HepG2 (cell line): ENCODE data around the gene ATPAF2. TPM values are rescaled to one million over a fixed set of nuclear protein-coding genes. Genes with fewer than 3 reads are reported as not detected.
"Not testable (repeated sequence)": the region's sequence is repeated elsewhere in the genome, so short reads cannot be mapped to it uniquely, and the experiment has no call there.

Experiments used
- ATAC-seq: fragments of 200-7000 bp; cut with Tn5 transposase; 3 replicates; pipeline ENCODE4 v1.9.1; 2020; ENCODE audit warnings: mild to moderate bottlenecking, moderate library complexity
- BruUV-seq: library from RNA; stranded (reverse); fragments of 400-500 nt; replicated peaks from 2 replicates; lab custom pipeline; 2021; lab: Mats Ljungman, UMichigan
- CTCF ChIA-PET: fragments of 300-600 bp; formaldehyde crosslinking; extraction: SDS; loops from one replicate; lab custom pipeline; 2021; ENCODE audit warnings: low total read pairs, inconsistent platforms, low intra/inter-chr PET ratio; lab: Yijun Ruan, JAX
- POLR2A ChIA-PET: fragments of 350-600 bp; sonication (Branson Sonifier 250); formaldehyde crosslinking; loops from one replicate; lab custom pipeline; 2020; ENCODE audit warnings: antibody characterized with exemption, inconsistent platforms; lab: Yijun Ruan, JAX
- DNase-seq: peaks from one replicate; pipeline ENCODE4 v3.0.0-alpha.2; 2015; ENCODE audit warnings: low spot score
- FAIRE-seq: peaks from 3 replicates; lab custom pipeline; 2011; peaks lifted over from hg19 to GRCh38; lab: Jason Lieb, UNC
- H2AFZ ChIP-seq: one replicate; pipeline ENCODE4 v1.6.1; 2011; ENCODE audit warnings: low read length, inconsistent platforms
- H3K27ac ChIP-seq: fragments of 300-600 bp; 3 replicates; pipeline ENCODE4 v1.8.0; 2011; ENCODE audit warnings: mixed run types, mild to moderate bottlenecking, mixed read lengths, low read length, inconsistent platforms; ENCODE audit not compliant: insufficient read depth; ENCODE audit errors: extremely low read length
- H3K27me3 ChIP-seq, 2 experiments: fragments of 200-600 bp in 1 of 2; 2 replicates in 1 of 2; 3 replicates in 1 of 2; pipeline versions ENCODE4 v1.6.0 to v1.8.0; 2011; ENCODE audit warnings: low read length in 2 of 2, mild to moderate bottlenecking in 2 of 2, moderate library complexity in 2 of 2, inconsistent platforms in 1 of 2; ENCODE audit not compliant: insufficient read depth in 2 of 2, control insufficient read depth in 1 of 2
- H3K36me3 ChIP-seq, 2 experiments: fragments of 200-600 bp in 1 of 2; replicated peaks in 1 of 2; 2 replicates in 1 of 2; 3 replicates in 1 of 2; pipeline versions ENCODE4 v1.5.1 to v1.8.0; 2011; ENCODE audit warnings: low read length in 2 of 2, inconsistent platforms in 1 of 2; ENCODE audit not compliant: insufficient read depth in 2 of 2, control insufficient read depth in 1 of 2
- H3K4me1 ChIP-seq: 2 replicates; pipeline ENCODE4 v1.5.1; 2012; ENCODE audit warnings: low read length, inconsistent platforms; ENCODE audit not compliant: insufficient read depth
- H3K4me2 ChIP-seq: 2 replicates; pipeline ENCODE4 v1.6.0; 2011; ENCODE audit warnings: low read depth, low read length, inconsistent platforms
- H3K4me3 ChIP-seq, 3 experiments: fragments of 200-600 bp in 1 of 3; sonication (generic), shearing (Covaris generic) in 1 of 3; replicated peaks in 1 of 3; 2 replicates each; pipeline ENCODE4 v1.5.1; 2011 to 2016; ENCODE audit warnings: low read length in 3 of 3, inconsistent platforms in 2 of 3, low read depth in 2 of 3, mild to moderate bottlenecking in 2 of 3, control low read depth in 1 of 3, mixed read lengths in 1 of 3; ENCODE audit not compliant: insufficient read depth in 1 of 3
- H3K79me2 ChIP-seq: one replicate; pipeline ENCODE4 v1.6.1; 2011; ENCODE audit warnings: low read length, inconsistent platforms; ENCODE audit not compliant: insufficient read depth
- H3K9ac ChIP-seq: 2 replicates; pipeline ENCODE4 v1.6.0; 2011; ENCODE audit warnings: mild to moderate bottlenecking, low read depth, low read length, inconsistent platforms; ENCODE audit not compliant: insufficient read depth
- H3K9me3 ChIP-seq: 2 replicates; pipeline ENCODE4 v1.5.1; 2012; ENCODE audit warnings: mild to moderate bottlenecking, low read length
- H4K20me1 ChIP-seq: 2 replicates; pipeline ENCODE4 v1.6.0; 2011; ENCODE audit warnings: inconsistent platforms, mild to moderate bottlenecking, low read length, moderate library complexity; ENCODE audit not compliant: insufficient read depth
- BRF2 ChIP-seq: sonication (generic); formaldehyde crosslinking; IDR thresholded peaks from 2 replicates; pipeline ENCODE4 v1.8.1; 2022; ENCODE audit warnings: mild to moderate bottlenecking, missing genetic modification reagents
- CBFB ChIP-seq: sonication (generic); formaldehyde crosslinking; IDR thresholded peaks from 2 replicates; pipeline ENCODE4 v1.4.0; 2020; ENCODE audit warnings: missing genetic modification reagents
- MEIS1 ChIP-seq: sonication (generic); formaldehyde crosslinking; IDR thresholded peaks from 2 replicates; pipeline ENCODE4 v1.9.0; 2021; ENCODE audit warnings: mild to moderate bottlenecking, missing genetic modification reagents, moderate library complexity, borderline replicate concordance
- SCMH1 ChIP-seq: sonication (generic); formaldehyde crosslinking; IDR thresholded peaks from 2 replicates; pipeline ENCODE4 v1.9.0; 2021; ENCODE audit warnings: missing genetic modification reagents, mild to moderate bottlenecking, borderline replicate concordance
- ZNF354B ChIP-seq: sonication (generic); formaldehyde crosslinking; IDR thresholded peaks from 2 replicates; pipeline ENCODE4 v1.8.0; 2022; ENCODE audit warnings: mild to moderate bottlenecking, missing genetic modification reagents
- ZNF574 ChIP-seq: sonication (generic); formaldehyde crosslinking; IDR thresholded peaks from 2 replicates; pipeline ENCODE4 v1.4.0; 2020; ENCODE audit warnings: missing genetic modification reagents
- ZNF770 ChIP-seq: sonication (generic); formaldehyde crosslinking; IDR thresholded peaks from 2 replicates; pipeline ENCODE4 v1.5.0; 2020; ENCODE audit warnings: mild to moderate bottlenecking, missing genetic modification reagents
- WGBS: methylation state at CpG from one replicate; pipeline ENCODE4 v1.1.6; 2017; ENCODE audit warnings: low lambda C conversion rate; 5-methylcytosine and 5-hydroxymethylcytosine counted together
- in situ Hi-C: cut with HindIII; loops from 2 replicates; pipeline ENCODE4 v1.10.0; 2017; ENCODE audit warnings: low pct_unique_long_range_greater_than_20kb; ENCODE audit not compliant: extremely low pct_ligation_motif_present
- intact Hi-C: fragments of 100-400 bp; cut with micrococcal nuclease; formaldehyde crosslinking; loops from one replicate; pipeline ENCODE4 v1.10.0; 2022; ENCODE audit not compliant: unreplicated experiment
- polyA plus RNA-seq, 8 experiments: library from polyadenylated mRNA; depleted of rRNA in 3 of 8; stranded (reverse) in 7 of 8; unstranded in 1 of 8; fragments of >200 nt; fragmentation: Illumina TruSeq in 4 of 8; extraction: Trizol in 4 of 8; gene quantifications; 2 replicates each; pipeline versions ENCODE4 v1.2.1 to v1.2.3, GENCODE V29; 2011 to 2016; ENCODE audit warnings: low read depth in 4 of 8, missing spikeins in 1 of 8, mixed read lengths in 1 of 8; ENCODE audit not compliant: insufficient read depth in 1 of 8
- total RNA-seq, 5 experiments: library from RNA; depleted of rRNA; stranded (reverse); fragments of >200 nt; fragmentation: Illumina TruSeq; extraction: Trizol; gene quantifications; 2 replicates each; pipeline ENCODE4 v1.2.3, GENCODE V29; 2016; ENCODE audit warnings: low read depth in 1 of 5

The ATPAF2 gene
- total and polyA plus RNA-seq, 2 of the 13 experiments (the other 11 are each of a cell fraction or from before 2014, with no cell fraction given) = 15.0 to 16.5 TPM

- H2AFZ ChIP-seq, CTCF ChIA-PET, H3K9ac ChIP-seq, in situ Hi-C loops, H3K4me3 ChIP-seq, H3K4me2 ChIP-seq, H3K9me3 ChIP-seq, H3K79me2 ChIP-seq, intact Hi-C loops, FAIRE-seq, H3K27me3 ChIP-seq, BruUV-seq, DNase-seq, H3K36me3 ChIP-seq, H3K27ac ChIP-seq, ATAC-seq, H4K20me1 ChIP-seq: not testable (repeated sequence)
- POLR2A ChIA-PET = interaction anchor here (2.3 kb wide), 1 partner anchor 24 kb away, joined by 8 read pairs; the partner anchor contains the start of genes DRC3 and TOM1L2
- H3K4me1 ChIP-seq = peaks cover 40% of the 10 kb centered on the region
- WGBS = 78% methylated on average over 8 of the region's 8 CpGs
- TF ChIP-seq ZNF770 (CRISPR knock-in tag) = peak; percentile 29; the same call in 1 of the 2 replicates
- TF ChIP-seq, all 625 proteins: peak for 1; not testable (repeated sequence) for 624
Observed at GRCh38 chr17:17995887-17996286, 43.1 kb downstream of the ATPAF2 start.

- H3K9me3 ChIP-seq = no peaks in the 10 kb centered on the region
- BruUV-seq = no TSS peak
- H3K27ac ChIP-seq = no peak overlapping the region
- no peaks in the 10 kb centered on the region for H3K36me3 ChIP-seq
- in situ Hi-C loops = loop anchor here (5.0 kb wide), 1 partner anchor 33 kb away; no protein-coding TSS in a partner anchor
- intact Hi-C loops = loop anchor here (1.0 kb wide), 1 partner anchor 39 kb away; no protein-coding TSS in a partner anchor
- peak overlapping the region in 1 of 3 experiments; percentile 18; a peak in 1 of 6 replicates for H3K4me3 ChIP-seq
- POLR2A ChIA-PET = interaction anchor here (2.3 kb wide), 1 partner anchor 22 kb away, joined by 8 read pairs; the partner anchor contains the start of genes DRC3 and TOM1L2
- H3K27me3 ChIP-seq = peaks cover 0 to 22% of the 10 kb centered on the region in 2 experiments; a peak in 3 of 5 replicates
- FAIRE-seq (peak; percentile 74), DNase-seq (peak; percentile 56), ATAC-seq (peak; percentile 89)
- 6% methylated on average over 6 of the region's 18 CpGs for WGBS
- H2AFZ ChIP-seq = no peak overlapping the region
- CTCF ChIA-PET = interaction anchor here (0.7 to 1.4 kb wide), 2 partner anchors 39 to 103 kb away, joined by 6 to 14 read pairs; no protein-coding TSS in a partner anchor
- H3K4me2 ChIP-seq = peak overlapping the region; percentile 60
- peaks cover 29% of the 10 kb centered on the region for H3K4me1 ChIP-seq
- no peaks in the 10 kb centered on the region for H4K20me1 ChIP-seq
- no peak overlapping the region for H3K9ac ChIP-seq
- no peaks in the 10 kb centered on the region for H3K79me2 ChIP-seq
- TF ChIP-seq MEIS1 (no peak), ZNF354B (CRISPR knock-in tag) (no peak), BRF2 (CRISPR knock-in tag) (no peak), CBFB (CRISPR knock-in tag) (no peak), SCMH1 (CRISPR knock-in tag) (no peak), ZNF574 (CRISPR knock-in tag) (peak; percentile 57; the same call in 1 of the 2 replicates)
Observed at GRCh38 chr17:17994271-17995069, 44.5 kb downstream of the ATPAF2 start.
